Endothelial cell of umbilical vein (primary cell): ENCODE measurements around the gene ERBB4.

ENCODE experiments used
- CTCF ChIP-seq, 2 donors: IDR thresholded peaks; 1 replicate in 1 of 2; 2 replicates in 1 of 2; pipeline ENCODE4 v1.5.1; 2011; ENCODE audit warnings: low read length in 2 of 2, mild to moderate bottlenecking in 2 of 2, moderate library complexity in 2 of 2, control low read depth in 1 of 2, inconsistent platforms in 1 of 2, low read depth in 1 of 2; ENCODE audit not compliant: insufficient read depth in 1 of 2; ENCODE audit errors: extremely low read depth in 1 of 2
- EZH2 ChIP-seq: IDR thresholded peaks from 2 replicates; pipeline ENCODE4 v1.6.1; 2012; ENCODE audit warnings: borderline replicate concordance, low read depth, mild to moderate bottlenecking, moderate library complexity, low read length, inconsistent platforms; ENCODE audit not compliant: severe bottlenecking
- FOS ChIP-seq: IDR thresholded peaks from 2 replicates; pipeline ENCODE4 v1.6.1; 2011; ENCODE audit warnings: mild to moderate bottlenecking, low read length, moderate library complexity, borderline replicate concordance; ENCODE audit not compliant: insufficient read depth
- GATA2 ChIP-seq: IDR thresholded peaks from 2 replicates; pipeline ENCODE4 v1.7.0; 2011; ENCODE audit warnings: low read depth, mild to moderate bottlenecking, moderate library complexity, mixed read lengths, low read length; ENCODE audit not compliant: insufficient read length, insufficient read depth
- JUN ChIP-seq: IDR thresholded peaks from 2 replicates; pipeline ENCODE4 v1.6.1; 2011; ENCODE audit warnings: borderline replicate concordance, low read depth; ENCODE audit not compliant: insufficient read length, insufficient read depth
- MAX ChIP-seq: IDR thresholded peaks from 2 replicates; pipeline ENCODE4 v1.6.1; 2011; ENCODE audit not compliant: insufficient read depth, insufficient read length
- MYC ChIP-seq: IDR thresholded peaks from one replicate; pipeline ENCODE4 v1.6.1; 2011; ENCODE audit warnings: mild to moderate bottlenecking, low read depth, low read length
- POLR2A ChIP-seq: IDR thresholded peaks from 2 replicates; pipeline ENCODE4 v1.6.1; 2012; ENCODE audit warnings: low read depth, mild to moderate bottlenecking, control low read depth, low read length
- POLR2AphosphoS5 ChIP-seq: IDR thresholded peaks from 2 replicates; pipeline ENCODE4 v1.6.1; 2012; ENCODE audit warnings: low read depth, mild to moderate bottlenecking, control low read depth, low read length, moderate library complexity; ENCODE audit not compliant: insufficient read depth

DNA sequence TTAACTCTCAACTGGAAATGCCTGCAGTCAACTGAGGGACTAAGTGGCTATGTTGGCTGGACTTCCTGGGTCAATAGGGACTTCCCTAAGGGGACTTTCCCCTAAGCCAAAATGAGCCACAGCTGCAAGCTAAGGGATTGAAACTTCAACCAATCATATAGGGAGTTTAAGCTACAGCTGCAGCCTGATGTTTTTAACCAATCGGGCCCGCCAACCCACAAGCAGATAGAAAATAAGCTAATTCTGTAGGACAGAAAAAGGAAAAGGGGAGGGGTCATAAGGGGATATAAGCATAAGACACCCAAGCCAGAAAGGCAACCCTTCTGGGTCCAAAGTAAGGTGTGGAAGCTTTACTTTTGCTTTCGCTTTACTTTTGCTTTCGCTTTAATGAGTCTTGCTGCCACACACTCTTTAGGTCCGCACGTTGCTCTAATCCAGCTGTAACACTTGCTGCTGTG is 927.5 kb downstream of the ERBB4 start:
- TF ChIP-seq POLR2A (no peak), CTCF (IDR thresholded peaks at IDR 0.05; ENCODE audit: extremely low read depth in 1 of 2, insufficient read depth in 1 of 2, low read depth in 1 of 2, low read length in 2 of 2) (no peak), POLR2AphosphoS5 (no peak), EZH2 (no peak), FOS (no peak), MAX (no peak), MYC (no peak), GATA2 (no peak), JUN (no peak)
